Thyroid gland (tissue), 4 donors: ENCODE measurements around the gene TBX3.

Source experiments
- POLR2A ChIP-seq, 2 donors: fragments of 450-650 bp; IDR thresholded peaks; one replicate each; pipeline ENCODE4 v1.6.1; 2017; ENCODE audit warnings: antibody characterized with exemption in 2 of 2, mild to moderate bottlenecking in 2 of 2, moderate library complexity in 1 of 2
- TF ChIP-seq, protein P1 (sequence below), 6 experiments: fragments of 200-600 bp in 3 of 6; fragments of 450-650 bp in 3 of 6; sonication (generic) in 3 of 6; IDR thresholded peaks; one replicate each; pipeline ENCODE4 v1.5.1; 2016 to 2019; ENCODE audit warnings: antibody characterized with exemption in 6 of 6, mild to moderate bottlenecking in 2 of 6, inconsistent platforms in 1 of 6, moderate library complexity in 1 of 6

DNA sequence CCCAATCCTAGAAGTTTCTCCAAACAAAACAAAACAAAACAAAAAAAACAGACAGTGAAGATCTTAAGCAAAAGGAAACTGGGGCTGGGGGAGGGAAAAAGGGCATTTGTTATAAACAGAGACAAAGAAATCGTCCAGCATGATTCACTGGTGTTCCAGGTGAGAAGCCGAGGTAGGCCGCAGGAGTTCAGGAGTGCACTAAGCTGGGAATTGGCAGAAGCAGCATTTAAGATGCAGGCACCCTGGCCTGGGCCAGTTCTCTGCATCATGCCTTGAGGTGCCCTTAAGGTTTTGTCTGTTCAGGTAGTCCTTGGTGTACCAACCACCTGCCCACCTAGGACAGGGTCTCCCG lies 11.2 kb downstream of the TBX3 start:
- no peak for TF ChIP-seq POLR2A (IDR thresholded peaks at IDR 0.05)
- TF ChIP-seq, protein P1, sequence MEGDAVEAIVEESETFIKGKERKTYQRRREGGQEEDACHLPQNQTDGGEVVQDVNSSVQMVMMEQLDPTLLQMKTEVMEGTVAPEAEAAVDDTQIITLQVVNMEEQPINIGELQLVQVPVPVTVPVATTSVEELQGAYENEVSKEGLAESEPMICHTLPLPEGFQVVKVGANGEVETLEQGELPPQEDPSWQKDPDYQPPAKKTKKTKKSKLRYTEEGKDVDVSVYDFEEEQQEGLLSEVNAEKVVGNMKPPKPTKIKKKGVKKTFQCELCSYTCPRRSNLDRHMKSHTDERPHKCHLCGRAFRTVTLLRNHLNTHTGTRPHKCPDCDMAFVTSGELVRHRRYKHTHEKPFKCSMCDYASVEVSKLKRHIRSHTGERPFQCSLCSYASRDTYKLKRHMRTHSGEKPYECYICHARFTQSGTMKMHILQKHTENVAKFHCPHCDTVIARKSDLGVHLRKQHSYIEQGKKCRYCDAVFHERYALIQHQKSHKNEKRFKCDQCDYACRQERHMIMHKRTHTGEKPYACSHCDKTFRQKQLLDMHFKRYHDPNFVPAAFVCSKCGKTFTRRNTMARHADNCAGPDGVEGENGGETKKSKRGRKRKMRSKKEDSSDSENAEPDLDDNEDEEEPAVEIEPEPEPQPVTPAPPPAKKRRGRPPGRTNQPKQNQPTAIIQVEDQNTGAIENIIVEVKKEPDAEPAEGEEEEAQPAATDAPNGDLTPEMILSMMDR (IDR thresholded peaks at IDR 0.05) = no peak
